Measurements from ENCODE around the gene DMD.

DNA sequence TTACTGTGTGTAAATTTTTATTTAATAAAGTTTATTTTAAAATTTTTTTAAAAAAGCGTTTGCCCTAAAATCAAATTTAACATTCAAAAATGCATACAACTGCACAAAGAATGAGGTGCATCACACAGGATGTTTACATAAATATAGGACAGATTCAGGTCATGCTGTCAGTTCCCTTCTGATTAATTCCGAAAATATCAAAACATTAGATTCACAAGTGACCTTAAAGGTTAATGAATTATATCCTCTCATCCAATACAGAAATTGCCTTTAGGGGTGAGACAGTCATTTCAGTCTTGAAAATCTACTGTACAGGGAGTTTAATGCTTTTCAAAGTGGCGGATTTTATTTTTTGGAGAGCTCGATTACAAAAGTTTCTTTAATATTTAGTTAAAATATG is 1930.8 kb downstream of the DMD start:
- TF ChIP-seq, protein P1, sequence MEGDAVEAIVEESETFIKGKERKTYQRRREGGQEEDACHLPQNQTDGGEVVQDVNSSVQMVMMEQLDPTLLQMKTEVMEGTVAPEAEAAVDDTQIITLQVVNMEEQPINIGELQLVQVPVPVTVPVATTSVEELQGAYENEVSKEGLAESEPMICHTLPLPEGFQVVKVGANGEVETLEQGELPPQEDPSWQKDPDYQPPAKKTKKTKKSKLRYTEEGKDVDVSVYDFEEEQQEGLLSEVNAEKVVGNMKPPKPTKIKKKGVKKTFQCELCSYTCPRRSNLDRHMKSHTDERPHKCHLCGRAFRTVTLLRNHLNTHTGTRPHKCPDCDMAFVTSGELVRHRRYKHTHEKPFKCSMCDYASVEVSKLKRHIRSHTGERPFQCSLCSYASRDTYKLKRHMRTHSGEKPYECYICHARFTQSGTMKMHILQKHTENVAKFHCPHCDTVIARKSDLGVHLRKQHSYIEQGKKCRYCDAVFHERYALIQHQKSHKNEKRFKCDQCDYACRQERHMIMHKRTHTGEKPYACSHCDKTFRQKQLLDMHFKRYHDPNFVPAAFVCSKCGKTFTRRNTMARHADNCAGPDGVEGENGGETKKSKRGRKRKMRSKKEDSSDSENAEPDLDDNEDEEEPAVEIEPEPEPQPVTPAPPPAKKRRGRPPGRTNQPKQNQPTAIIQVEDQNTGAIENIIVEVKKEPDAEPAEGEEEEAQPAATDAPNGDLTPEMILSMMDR (IDR thresholded peaks at IDR 0.05) = no peak
- no peak for TF ChIP-seq EZH2 (IDR thresholded peaks at IDR 0.05)

Measured in neural progenitor cell (in vitro differentiated cells).